Measurements from ENCODE around the gene NID1.

NID1 gene

GRCh38 chr1:236058141-236058934, 6.6 kb downstream of the NID1 start:
- no peak overlapping the region for H3K27ac Mint-ChIP-seq
- H3K4me1 Mint-ChIP-seq: peaks cover 5% of the 10 kb centered on the region
- no peaks in the 10 kb centered on the region for H3K36me3 Mint-ChIP-seq
- H3K9me3 Mint-ChIP-seq: no peaks in the 10 kb centered on the region
- H3K27me3 Mint-ChIP-seq: peaks cover 16% of the 10 kb centered on the region
- no peak overlapping the region for H3K4me3 Mint-ChIP-seq

GRCh38 chr1:236057546-236057945, 7.3 kb downstream of the NID1 start:
- Mint-ChIP-seq H3K4me3 (no peak overlapping the region), H3K9me3 (no peaks in the 10 kb centered on the region), H3K27me3 (peaks cover 17% of the 10 kb centered on the region), H3K36me3 (no peaks in the 10 kb centered on the region), H3K4me1 (peaks cover 5% of the 10 kb centered on the region), H3K27ac (no peak overlapping the region)

GRCh38 chr1:236052232-236052993, 12.5 kb downstream of the NID1 start:
- Mint-ChIP-seq H3K27me3 (peaks cover 9% of the 10 kb centered on the region), H3K4me1 (no peaks in the 10 kb centered on the region), H3K27ac (no peak overlapping the region), H3K9me3 (no peaks in the 10 kb centered on the region), H3K4me3 (no peak overlapping the region), H3K36me3 (no peaks in the 10 kb centered on the region)

- no peak overlapping the region for H3K27ac Mint-ChIP-seq
- H3K9me3 Mint-ChIP-seq: no peaks in the 10 kb centered on the region
- H3K4me1 Mint-ChIP-seq: no peaks in the 10 kb centered on the region
- no peak overlapping the region for H3K4me3 Mint-ChIP-seq
- H3K27me3 Mint-ChIP-seq: peaks cover 9% of the 10 kb centered on the region
- H3K36me3 Mint-ChIP-seq: no peaks in the 10 kb centered on the region
These were observed 13.6 kb downstream of the NID1 start for GRCh38 chr1:236051242-236051791.

GRCh38 chr1:236045771-236046170, 19.1 kb downstream of the NID1 start:
- Mint-ChIP-seq H3K9me3 (no peaks in the 10 kb centered on the region), H3K27me3 (peaks cover 1% of the 10 kb centered on the region), H3K4me3 (no peak overlapping the region), H3K27ac (no peak overlapping the region), H3K4me1 (no peaks in the 10 kb centered on the region), H3K36me3 (no peaks in the 10 kb centered on the region)

GRCh38 chr1:236044341-236044740, 20.5 kb downstream of the NID1 start:
- H3K27me3 Mint-ChIP-seq: peaks cover 1% of the 10 kb centered on the region
- H3K9me3 Mint-ChIP-seq: no peaks in the 10 kb centered on the region
- H3K4me1 Mint-ChIP-seq: no peaks in the 10 kb centered on the region
- H3K36me3 Mint-ChIP-seq: no peaks in the 10 kb centered on the region
- H3K4me3 Mint-ChIP-seq: no peak overlapping the region
- H3K27ac Mint-ChIP-seq: no peak overlapping the region

- H3K4me3 Mint-ChIP-seq: no peak overlapping the region
- H3K9me3 Mint-ChIP-seq: no peaks in the 10 kb centered on the region
- H3K27ac Mint-ChIP-seq: no peak overlapping the region
- no peaks in the 10 kb centered on the region for H3K4me1 Mint-ChIP-seq
- H3K36me3 Mint-ChIP-seq: no peaks in the 10 kb centered on the region
- H3K27me3 Mint-ChIP-seq: no peaks in the 10 kb centered on the region
These were observed 23.0 kb downstream of the NID1 start for GRCh38 chr1:236041631-236042618.

- H3K36me3 Mint-ChIP-seq: no peaks in the 10 kb centered on the region
- no peaks in the 10 kb centered on the region for H3K9me3 Mint-ChIP-seq
- H3K4me3 Mint-ChIP-seq: no peak overlapping the region
- no peak overlapping the region for H3K27ac Mint-ChIP-seq
- no peaks in the 10 kb centered on the region for H3K27me3 Mint-ChIP-seq
- H3K4me1 Mint-ChIP-seq: no peaks in the 10 kb centered on the region
These were observed 24.9 kb downstream of the NID1 start for GRCh38 chr1:236039740-236040685.

GRCh38 chr1:236038034-236038433, 26.9 kb downstream of the NID1 start:
- Mint-ChIP-seq H3K4me3 (no peak overlapping the region), H3K27me3 (peaks cover 1% of the 10 kb centered on the region), H3K4me1 (no peaks in the 10 kb centered on the region), H3K9me3 (no peaks in the 10 kb centered on the region), H3K36me3 (no peaks in the 10 kb centered on the region), H3K27ac (no peak overlapping the region)

- no peak overlapping the region for H3K4me3 Mint-ChIP-seq
- H3K9me3 Mint-ChIP-seq: no peaks in the 10 kb centered on the region
- H3K27me3 Mint-ChIP-seq: peaks cover 1% of the 10 kb centered on the region
- no peaks in the 10 kb centered on the region for H3K4me1 Mint-ChIP-seq
- no peaks in the 10 kb centered on the region for H3K36me3 Mint-ChIP-seq
- no peak overlapping the region for H3K27ac Mint-ChIP-seq
These were observed 29.2 kb downstream of the NID1 start for GRCh38 chr1:236035681-236036101.

GRCh38 chr1:236033336-236033735, 31.6 kb downstream of the NID1 start:
- H3K4me3 Mint-ChIP-seq: no peak overlapping the region
- H3K27me3 Mint-ChIP-seq: peaks cover 1% of the 10 kb centered on the region
- no peaks in the 10 kb centered on the region for H3K4me1 Mint-ChIP-seq
- no peak overlapping the region for H3K27ac Mint-ChIP-seq
- H3K9me3 Mint-ChIP-seq: no peaks in the 10 kb centered on the region
- no peaks in the 10 kb centered on the region for H3K36me3 Mint-ChIP-seq

GRCh38 chr1:236030534-236030933, 34.4 kb downstream of the NID1 start:
- Mint-ChIP-seq H3K27me3 (peaks cover 1% of the 10 kb centered on the region), H3K27ac (no peak overlapping the region), H3K9me3 (no peaks in the 10 kb centered on the region), H3K4me1 (peaks cover 16% of the 10 kb centered on the region), H3K4me3 (no peak overlapping the region), H3K36me3 (no peaks in the 10 kb centered on the region)

- Mint-ChIP-seq H3K36me3 (no peaks in the 10 kb centered on the region), H3K4me1 (peaks cover 16% of the 10 kb centered on the region), H3K27ac (no peak overlapping the region), H3K9me3 (no peaks in the 10 kb centered on the region), H3K4me3 (no peak overlapping the region), H3K27me3 (peaks cover under 1% of the 10 kb centered on the region)
These were observed 35.4 kb downstream of the NID1 start for GRCh38 chr1:236029428-236029940.

GRCh38 chr1:236027104-236027503, 37.8 kb downstream of the NID1 start:
- Mint-ChIP-seq H3K27ac (no peak overlapping the region), H3K4me3 (no peak overlapping the region), H3K4me1 (peaks cover 16% of the 10 kb centered on the region), H3K27me3 (no peaks in the 10 kb centered on the region), H3K9me3 (no peaks in the 10 kb centered on the region), H3K36me3 (no peaks in the 10 kb centered on the region)
